ENCODE results near the gene KCNS3.

Gene KCNS3

GRCh38 chr2:17845806-17846205 lies 32.7 kb upstream of the KCNS3 start:
- H3K9me3 Mint-ChIP-seq = no peaks in the 10 kb centered on the region
- H3K36me3 Mint-ChIP-seq (ENCODE audit: low read depth) = no peaks in the 10 kb centered on the region
- DNase-seq = no peak
- H3K27ac Mint-ChIP-seq = no peak overlapping the region
- peaks cover 15% of the 10 kb centered on the region for H3K4me1 Mint-ChIP-seq
- H3K4me3 Mint-ChIP-seq = no peak overlapping the region
- no peak for TF ChIP-seq CTCF (IDR thresholded peaks at IDR 0.05)
- peaks cover 8% of the 10 kb centered on the region for H3K27me3 Mint-ChIP-seq (ENCODE audit: low read depth, poor library complexity)

- DNase-seq = no peak
- no peaks in the 10 kb centered on the region for H3K9me3 Mint-ChIP-seq
- H3K27me3 Mint-ChIP-seq (ENCODE audit: low read depth, poor library complexity) = peaks cover 7% of the 10 kb centered on the region
- H3K27ac Mint-ChIP-seq = no peak overlapping the region
- no peak for TF ChIP-seq CTCF (IDR thresholded peaks at IDR 0.05)
- no peaks in the 10 kb centered on the region for H3K36me3 Mint-ChIP-seq (ENCODE audit: low read depth)
- H3K4me1 Mint-ChIP-seq = peaks cover 19% of the 10 kb centered on the region
- no peak overlapping the region for H3K4me3 Mint-ChIP-seq
Measured at GRCh38 chr2:17846676-17847075, 31.8 kb upstream of the KCNS3 start.

- Mint-ChIP-seq H3K4me3 (no peak overlapping the region), H3K36me3 (ENCODE audit: low read depth) (no peaks in the 10 kb centered on the region), H3K4me1 (peaks cover 21% of the 10 kb centered on the region), H3K9me3 (no peaks in the 10 kb centered on the region), H3K27ac (no peak overlapping the region), H3K27me3 (ENCODE audit: low read depth, poor library complexity) (peaks cover 7% of the 10 kb centered on the region)
- DNase-seq = no peak
- TF ChIP-seq CTCF (IDR thresholded peaks at IDR 0.05) = no peak
Measured at GRCh38 chr2:17847236-17847635, 31.2 kb upstream of the KCNS3 start.

- H3K27ac Mint-ChIP-seq = no peak overlapping the region
- H3K27me3 Mint-ChIP-seq (ENCODE audit: low read depth, poor library complexity) = peaks cover 5% of the 10 kb centered on the region
- no peak for TF ChIP-seq CTCF (IDR thresholded peaks at IDR 0.05)
- H3K9me3 Mint-ChIP-seq = no peaks in the 10 kb centered on the region
- H3K4me3 Mint-ChIP-seq = no peak overlapping the region
- H3K4me1 Mint-ChIP-seq = peaks cover 21% of the 10 kb centered on the region
- no peaks in the 10 kb centered on the region for H3K36me3 Mint-ChIP-seq (ENCODE audit: low read depth)
- DNase-seq = no peak
Measured at GRCh38 chr2:17849275-17849674, 29.2 kb upstream of the KCNS3 start.

GRCh38 chr2:17850151-17850550 lies 28.3 kb upstream of the KCNS3 start:
- DNase-seq = no peak
- Mint-ChIP-seq H3K4me1 (peaks cover 21% of the 10 kb centered on the region), H3K27ac (no peak overlapping the region), H3K27me3 (ENCODE audit: low read depth, poor library complexity) (peaks cover 5% of the 10 kb centered on the region), H3K36me3 (ENCODE audit: low read depth) (no peaks in the 10 kb centered on the region), H3K9me3 (no peaks in the 10 kb centered on the region), H3K4me3 (no peak overlapping the region)
- TF ChIP-seq CTCF (IDR thresholded peaks at IDR 0.05) = no peak

- Mint-ChIP-seq H3K27me3 (ENCODE audit: low read depth, poor library complexity) (peaks cover 7% of the 10 kb centered on the region), H3K36me3 (ENCODE audit: low read depth) (no peaks in the 10 kb centered on the region), H3K4me3 (no peak overlapping the region), H3K9me3 (no peaks in the 10 kb centered on the region), H3K27ac (no peak overlapping the region), H3K4me1 (peaks cover 21% of the 10 kb centered on the region)
- TF ChIP-seq CTCF (IDR thresholded peaks at IDR 0.05) = peak; percentile 91
- DNase-seq = peak; percentile 63
Measured at GRCh38 chr2:17851731-17852585, 26.5 kb upstream of the KCNS3 start.

Measured in nephron progenitor cell (in vitro differentiated cells).